OCI-LY3 (cell line): ENCODE data around the gene AGBL4.

ENCODE experiments used
- EZH2phosphoT487 ChIP-seq: fragments of 200-600 bp; shearing (Covaris generic); IDR thresholded peaks from 2 replicates; pipeline ENCODE4 v1.6.1; 2018; ENCODE audit warnings: antibody characterized with exemption, mixed run types, low read depth
- TF ChIP-seq, protein P1 (sequence below): fragments of 200-600, 300-600 bp; sonication (generic); IDR thresholded peaks from 2 replicates; pipeline ENCODE4 v1.5.1; 2014; ENCODE audit warnings: antibody characterized with exemption, low read length, low read depth

GRCh38 chr1:48939042-48939441 is 1084.7 kb downstream of the AGBL4 start:
- TF ChIP-seq, protein P1, sequence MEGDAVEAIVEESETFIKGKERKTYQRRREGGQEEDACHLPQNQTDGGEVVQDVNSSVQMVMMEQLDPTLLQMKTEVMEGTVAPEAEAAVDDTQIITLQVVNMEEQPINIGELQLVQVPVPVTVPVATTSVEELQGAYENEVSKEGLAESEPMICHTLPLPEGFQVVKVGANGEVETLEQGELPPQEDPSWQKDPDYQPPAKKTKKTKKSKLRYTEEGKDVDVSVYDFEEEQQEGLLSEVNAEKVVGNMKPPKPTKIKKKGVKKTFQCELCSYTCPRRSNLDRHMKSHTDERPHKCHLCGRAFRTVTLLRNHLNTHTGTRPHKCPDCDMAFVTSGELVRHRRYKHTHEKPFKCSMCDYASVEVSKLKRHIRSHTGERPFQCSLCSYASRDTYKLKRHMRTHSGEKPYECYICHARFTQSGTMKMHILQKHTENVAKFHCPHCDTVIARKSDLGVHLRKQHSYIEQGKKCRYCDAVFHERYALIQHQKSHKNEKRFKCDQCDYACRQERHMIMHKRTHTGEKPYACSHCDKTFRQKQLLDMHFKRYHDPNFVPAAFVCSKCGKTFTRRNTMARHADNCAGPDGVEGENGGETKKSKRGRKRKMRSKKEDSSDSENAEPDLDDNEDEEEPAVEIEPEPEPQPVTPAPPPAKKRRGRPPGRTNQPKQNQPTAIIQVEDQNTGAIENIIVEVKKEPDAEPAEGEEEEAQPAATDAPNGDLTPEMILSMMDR, result no peak
- TF ChIP-seq EZH2phosphoT487, result no peak
